Endothelial cell of umbilical vein (primary cell): Measurements from ENCODE around the gene CRELD1. TPM values are rescaled to one million over a fixed set of nuclear protein-coding genes. Genes with fewer than 3 reads are reported as not detected.

Experiments used
- BruUV-seq: library from RNA; stranded (reverse); fragments of 400-500 nt; replicated peaks from 2 replicates; lab custom pipeline; 2021; lab: Mats Ljungman, UMichigan
- CTCF ChIA-PET: fragments of 300-600, 350-600 bp; sonication (Branson Sonifier 250); formaldehyde crosslinking; loops from one replicate; lab custom pipeline; 2021; ENCODE audit warnings: antibody characterized with exemption, inconsistent platforms; lab: Charles Lee
- POLR2A ChIA-PET: fragments of 300-600, 350-600 bp; sonication (Branson Sonifier 250); formaldehyde crosslinking; loops from one replicate; lab custom pipeline; 2021; ENCODE audit warnings: antibody characterized with exemption, inconsistent platforms; lab: Charles Lee
- DNase-seq: peaks from one replicate; pipeline ENCODE4 v3.0.0-alpha.2; 2011; ENCODE audit warnings: low read depth, low spot score
- FAIRE-seq: peaks from 2 replicates; lab custom pipeline; 2011; peaks lifted over from hg19 to GRCh38; lab: Jason Lieb, UNC
- H2AFZ ChIP-seq: 2 replicates; pipeline ENCODE4 v1.6.0; 2012; ENCODE audit warnings: low read depth, low read length, control low read depth, inconsistent platforms
- H3K27ac ChIP-seq: 2 replicates; pipeline ENCODE4 v1.5.1; 2011; ENCODE audit warnings: low read depth, mild to moderate bottlenecking, control low read depth, low read length, moderate library complexity; ENCODE audit not compliant: insufficient read depth
- H3K27me3 ChIP-seq, 2 experiments: 2 replicates each; pipeline versions ENCODE4 v1.6.0 to v1.6.1; 2011; ENCODE audit warnings: low read length in 2 of 2, mixed read lengths in 1 of 2; ENCODE audit not compliant: control insufficient read depth in 2 of 2, insufficient read depth in 2 of 2
- H3K36me3 ChIP-seq, 2 experiments: 2 replicates in 1 of 2; 3 replicates in 1 of 2; pipeline ENCODE4 v1.5.1; 2011; ENCODE audit warnings: low read length in 2 of 2, mild to moderate bottlenecking in 1 of 2, moderate library complexity in 1 of 2; ENCODE audit not compliant: control insufficient read depth in 2 of 2, insufficient read depth in 2 of 2; ENCODE audit errors: extremely low read depth in 1 of 2
- H3K4me1 ChIP-seq: 3 replicates; pipeline ENCODE4 v1.5.1; 2011; ENCODE audit warnings: mild to moderate bottlenecking, low read length; ENCODE audit not compliant: control insufficient read depth, insufficient read depth; ENCODE audit errors: extremely low read depth
- H3K4me2 ChIP-seq: 2 replicates; pipeline ENCODE4 v1.6.1; 2011; ENCODE audit warnings: low read length, control low read depth, mixed read lengths; ENCODE audit not compliant: insufficient read depth
- H3K4me3 ChIP-seq, 3 experiments: fragments of 200-600 bp in 1 of 3; sonication (generic), shearing (Covaris generic) in 1 of 3; replicated peaks in 1 of 3; 2 replicates each; pipeline ENCODE4 v1.5.1; 2011 to 2016; ENCODE audit warnings: control low read depth in 3 of 3, low read length in 3 of 3, mild to moderate bottlenecking in 2 of 3, inconsistent platforms in 1 of 3, low read depth in 1 of 3, moderate library complexity in 1 of 3; ENCODE audit not compliant: insufficient read depth in 1 of 3
- H3K79me2 ChIP-seq: 2 replicates; pipeline ENCODE4 v1.6.0; 2012; ENCODE audit warnings: low read length, inconsistent platforms; ENCODE audit not compliant: control insufficient read depth, insufficient read depth
- H3K9ac ChIP-seq: replicated peaks from 2 replicates; pipeline ENCODE3; 2011; ENCODE audit warnings: low read length, control low read depth; ENCODE audit not compliant: insufficient read depth; ENCODE audit errors: extremely low read depth
- H3K9me1 ChIP-seq: replicated peaks from 3 replicates; pipeline ENCODE4 v1.6.0; 2011; ENCODE audit warnings: mild to moderate bottlenecking, low read length; ENCODE audit not compliant: control insufficient read depth, insufficient read depth; ENCODE audit errors: extremely low read depth
- H3K9me3 ChIP-seq: replicated peaks from 2 replicates; pipeline ENCODE4 v1.5.1; 2012; ENCODE audit warnings: low read length, inconsistent platforms; ENCODE audit not compliant: control insufficient read depth, insufficient read depth
- H4K20me1 ChIP-seq: replicated peaks from 2 replicates; pipeline ENCODE3; 2011; ENCODE audit warnings: mild to moderate bottlenecking, low read length; ENCODE audit not compliant: control insufficient read depth, insufficient read depth; ENCODE audit errors: extremely low read depth
- EZH2 ChIP-seq: IDR thresholded peaks from 2 replicates; pipeline ENCODE4 v1.6.1; 2012; ENCODE audit warnings: borderline replicate concordance, low read depth, mild to moderate bottlenecking, moderate library complexity, low read length, inconsistent platforms; ENCODE audit not compliant: severe bottlenecking
- FOS ChIP-seq: IDR thresholded peaks from 2 replicates; pipeline ENCODE4 v1.6.1; 2011; ENCODE audit warnings: mild to moderate bottlenecking, low read length, moderate library complexity, borderline replicate concordance; ENCODE audit not compliant: insufficient read depth
- GATA2 ChIP-seq: IDR thresholded peaks from 2 replicates; pipeline ENCODE4 v1.7.0; 2011; ENCODE audit warnings: low read depth, mild to moderate bottlenecking, moderate library complexity, mixed read lengths, low read length; ENCODE audit not compliant: insufficient read length, insufficient read depth
- JUN ChIP-seq: IDR thresholded peaks from 2 replicates; pipeline ENCODE4 v1.6.1; 2011; ENCODE audit warnings: borderline replicate concordance, low read depth; ENCODE audit not compliant: insufficient read length, insufficient read depth
- MYC ChIP-seq: IDR thresholded peaks from one replicate; pipeline ENCODE4 v1.6.1; 2011; ENCODE audit warnings: mild to moderate bottlenecking, low read depth, low read length
- POLR2A ChIP-seq: IDR thresholded peaks from 2 replicates; pipeline ENCODE4 v1.6.1; 2012; ENCODE audit warnings: low read depth, mild to moderate bottlenecking, control low read depth, low read length
- POLR2AphosphoS5 ChIP-seq: IDR thresholded peaks from 2 replicates; pipeline ENCODE4 v1.6.1; 2012; ENCODE audit warnings: low read depth, mild to moderate bottlenecking, control low read depth, low read length, moderate library complexity; ENCODE audit not compliant: insufficient read depth
- dilution Hi-C: fragments of 300-500 bp; cut with MboI; formaldehyde crosslinking; loops from one replicate; pipeline ENCODE4 v1.15.0; 2019; ENCODE audit warnings: low sequenced_read_pairs; ENCODE audit not compliant: extremely low pct_ligation_motif_present
- intact Hi-C: fragments of 100-400 bp; cut with micrococcal nuclease; formaldehyde crosslinking; loops from one replicate; pipeline ENCODE4 v1.10.0; 2022
- polyA plus RNA-seq, 4 experiments: library from polyadenylated mRNA; depleted of rRNA in 3 of 4; stranded (reverse) in 3 of 4; unstranded in 1 of 4; fragments of >200 nt; gene quantifications; 2 replicates each; pipeline versions ENCODE4 v1.2.1 to v1.2.3, GENCODE V29; 2011 to 2012; ENCODE audit warnings: missing spikeins in 1 of 4
- total RNA-seq: library from RNA; stranded (reverse); gene quantifications from 2 replicates; pipeline ENCODE4 v1.2.3, GENCODE V29; 2021
- TF ChIP-seq, protein P1 (sequence below), 2 donors: IDR thresholded peaks; 1 replicate in 1 of 2; 2 replicates in 1 of 2; pipeline ENCODE4 v1.5.1; 2011; ENCODE audit warnings: low read length in 2 of 2, mild to moderate bottlenecking in 2 of 2, moderate library complexity in 2 of 2, control low read depth in 1 of 2, inconsistent platforms in 1 of 2, low read depth in 1 of 2; ENCODE audit not compliant: insufficient read depth in 1 of 2; ENCODE audit errors: extremely low read depth in 1 of 2
- TF ChIP-seq, protein P2 (sequence below): IDR thresholded peaks from 2 replicates; pipeline ENCODE4 v1.6.1; 2011; ENCODE audit not compliant: insufficient read depth, insufficient read length

The CRELD1 gene
- total and polyA plus RNA-seq, 2 donors (not counting 3 experiments of a cell fraction or from before 2014, with no cell fraction given) = 21.6 to 43.9 TPM

DNA sequence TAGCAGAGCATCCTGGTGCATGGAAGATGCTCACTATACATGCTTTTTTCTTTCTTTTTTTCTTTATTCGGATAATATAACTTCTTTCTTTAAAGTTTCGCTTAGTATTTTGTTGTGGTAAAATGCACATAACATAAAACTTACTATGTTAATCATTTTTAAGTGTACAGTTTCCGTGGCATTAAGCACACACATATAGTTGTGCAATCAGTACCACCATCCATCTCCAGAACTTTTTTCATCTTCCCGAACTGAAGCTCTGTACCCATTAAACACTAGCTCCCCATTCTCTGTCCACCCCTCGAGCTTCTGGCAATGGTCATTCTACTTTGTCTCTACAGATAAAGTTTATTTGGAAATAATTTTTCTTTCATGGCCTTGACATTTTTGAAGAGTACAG, 44.2 kb upstream of the CRELD1 start:
- CTCF ChIA-PET = no interaction called here

More for the DNA sequence above, 44.2 kb upstream of the CRELD1 start:
- POLR2A ChIA-PET = no interaction called here
- FAIRE-seq (no peak), DNase-seq (no peak)
- BruUV-seq = no TSS peak
- no peak overlapping the region for H3K27ac ChIP-seq
- no peak overlapping the region for H3K9ac ChIP-seq
- peaks cover 29% of the 10 kb centered on the region for H3K4me1 ChIP-seq
- peaks cover 4 to 9% of the 10 kb centered on the region in 2 experiments for H3K36me3 ChIP-seq
- no peak overlapping the region for H3K4me2 ChIP-seq
- H3K9me1 ChIP-seq = no peaks in the 10 kb centered on the region
- no peak overlapping the region for H3K4me3 ChIP-seq
- H2AFZ ChIP-seq = no peak overlapping the region
- intact Hi-C loops = no loop called here
- H3K79me2 ChIP-seq = peaks cover 27% of the 10 kb centered on the region
- no peaks in the 10 kb centered on the region for H3K27me3 ChIP-seq
- TF ChIP-seq JUN (no peak), EZH2 (no peak), FOS (no peak), POLR2AphosphoS5 (no peak), POLR2A (no peak), GATA2 (no peak), MYC (no peak)
- TF ChIP-seq, protein P1, sequence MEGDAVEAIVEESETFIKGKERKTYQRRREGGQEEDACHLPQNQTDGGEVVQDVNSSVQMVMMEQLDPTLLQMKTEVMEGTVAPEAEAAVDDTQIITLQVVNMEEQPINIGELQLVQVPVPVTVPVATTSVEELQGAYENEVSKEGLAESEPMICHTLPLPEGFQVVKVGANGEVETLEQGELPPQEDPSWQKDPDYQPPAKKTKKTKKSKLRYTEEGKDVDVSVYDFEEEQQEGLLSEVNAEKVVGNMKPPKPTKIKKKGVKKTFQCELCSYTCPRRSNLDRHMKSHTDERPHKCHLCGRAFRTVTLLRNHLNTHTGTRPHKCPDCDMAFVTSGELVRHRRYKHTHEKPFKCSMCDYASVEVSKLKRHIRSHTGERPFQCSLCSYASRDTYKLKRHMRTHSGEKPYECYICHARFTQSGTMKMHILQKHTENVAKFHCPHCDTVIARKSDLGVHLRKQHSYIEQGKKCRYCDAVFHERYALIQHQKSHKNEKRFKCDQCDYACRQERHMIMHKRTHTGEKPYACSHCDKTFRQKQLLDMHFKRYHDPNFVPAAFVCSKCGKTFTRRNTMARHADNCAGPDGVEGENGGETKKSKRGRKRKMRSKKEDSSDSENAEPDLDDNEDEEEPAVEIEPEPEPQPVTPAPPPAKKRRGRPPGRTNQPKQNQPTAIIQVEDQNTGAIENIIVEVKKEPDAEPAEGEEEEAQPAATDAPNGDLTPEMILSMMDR (IDR thresholded peaks at IDR 0.05; ENCODE audit: extremely low read depth in 1 of 2, insufficient read depth in 1 of 2, low read depth in 1 of 2, low read length in 2 of 2) = no peak
- TF ChIP-seq, protein P2, sequence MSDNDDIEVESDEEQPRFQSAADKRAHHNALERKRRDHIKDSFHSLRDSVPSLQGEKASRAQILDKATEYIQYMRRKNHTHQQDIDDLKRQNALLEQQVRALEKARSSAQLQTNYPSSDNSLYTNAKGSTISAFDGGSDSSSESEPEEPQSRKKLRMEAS = no peak
- H4K20me1 ChIP-seq = no peaks in the 10 kb centered on the region
- no peaks in the 10 kb centered on the region for H3K9me3 ChIP-seq
- dilution Hi-C loops = no loop called here
